Hepatocyte (in vitro differentiated cells): ENCODE results near the gene RNF224. TPM values are rescaled to one million over a fixed set of nuclear protein-coding genes. Genes with fewer than 3 reads are reported as not detected.
"Not testable (repeated sequence)": the region's sequence is repeated elsewhere in the genome, so short reads cannot be mapped to it uniquely, and the experiment has no call there.

ENCODE experiments used
- DNase-seq: peaks from one replicate; pipeline ENCODE4 v3.0.0-alpha.2; 2016; ENCODE audit warnings: low spot score
- H2AFZ ChIP-seq: fragments of 200-600 bp; sonication (generic); 2 replicates; pipeline ENCODE4 v1.6.0; 2016; ENCODE audit warnings: antibody characterized with exemption, mild to moderate bottlenecking
- H3K27ac ChIP-seq: fragments of 200-600 bp; sonication (generic); 2 replicates; pipeline ENCODE4 v1.5.1; 2016; ENCODE audit warnings: mild to moderate bottlenecking
- H3K27me3 ChIP-seq: fragments of 200-600 bp; sonication (generic); 2 replicates; pipeline ENCODE4 v1.6.1; 2016
- H3K36me3 ChIP-seq: fragments of 200-600 bp; sonication (generic); replicated peaks from 2 replicates; pipeline ENCODE4 v1.5.1; 2016; ENCODE audit warnings: low read depth; ENCODE audit not compliant: insufficient read depth
- H3K4me1 ChIP-seq: fragments of 200-600 bp; sonication (generic); 2 replicates; pipeline ENCODE4 v1.5.1; 2016; ENCODE audit warnings: mild to moderate bottlenecking, moderate library complexity; ENCODE audit not compliant: insufficient read depth
- H3K4me2 ChIP-seq: fragments of 200-600 bp; sonication (generic); 2 replicates; pipeline ENCODE4 v1.6.0; 2016
- H3K4me3 ChIP-seq: fragments of 200-600 bp; sonication (generic); 2 replicates; pipeline ENCODE4 v1.5.1; 2016; ENCODE audit warnings: mild to moderate bottlenecking
- H3K79me2 ChIP-seq: fragments of 200-600 bp; sonication (generic); 2 replicates; pipeline ENCODE4 v1.6.0; 2017; ENCODE audit warnings: mild to moderate bottlenecking
- H3K9me2 ChIP-seq: fragments of 200-600 bp; sonication (generic); replicated peaks from 2 replicates; pipeline ENCODE4 v1.6.0; 2017; ENCODE audit warnings: mild to moderate bottlenecking; ENCODE audit not compliant: insufficient read depth
- H3K9me3 ChIP-seq: fragments of 200-600 bp; sonication (generic); 2 replicates; pipeline ENCODE4 v1.5.1; 2016; ENCODE audit warnings: low read depth, mild to moderate bottlenecking
- H4K20me1 ChIP-seq: fragments of 200-600 bp; sonication (generic); 2 replicates; pipeline ENCODE4 v1.6.0; 2016; ENCODE audit warnings: mild to moderate bottlenecking; ENCODE audit not compliant: insufficient read depth, poor library complexity, severe bottlenecking
- CTCF ChIP-seq: fragments of 200-600 bp; sonication (generic); IDR thresholded peaks from 2 replicates; pipeline ENCODE4 v1.5.1; 2016; ENCODE audit warnings: antibody characterized with exemption, mild to moderate bottlenecking; ENCODE audit not compliant: poor library complexity
- EZH2 ChIP-seq: fragments of 200-600 bp; sonication (generic); IDR thresholded peaks from 2 replicates; pipeline ENCODE4 v1.6.1; 2016; ENCODE audit warnings: antibody characterized with exemption, mild to moderate bottlenecking, borderline replicate concordance
- EZH2phosphoT487 ChIP-seq: fragments of 200-600 bp; sonication (generic); IDR thresholded peaks from one replicate; pipeline ENCODE4 v1.6.1; 2018; ENCODE audit warnings: antibody characterized with exemption, mild to moderate bottlenecking, low read depth, moderate library complexity; ENCODE audit not compliant: unreplicated experiment, severe bottlenecking
- WGBS: methylation state at CpG from one replicate; pipeline ENCODE4 v1.1.6; 2016; ENCODE audit warnings: low lambda C conversion rate; ENCODE audit errors: missing lambda C conversion rate; 5-methylcytosine and 5-hydroxymethylcytosine counted together
- polyA plus RNA-seq: library from polyadenylated mRNA; unstranded; fragments of >200 nt; fragmentation: Nextera tagmentation; extraction: Ambion mirVana; gene quantifications from 2 replicates; pipeline ENCODE4 v1.2.1, GENCODE V29; 2016
- total RNA-seq: library from RNA; depleted of rRNA; stranded (reverse); fragments of >200 nt; gene quantifications from 2 replicates; pipeline ENCODE4 v1.2.3, GENCODE V29; 2014

The RNF224 gene
- total and polyA plus RNA-seq, 2 experiments from 2014 or later, result 1.1 to 1.4 TPM

DNA sequence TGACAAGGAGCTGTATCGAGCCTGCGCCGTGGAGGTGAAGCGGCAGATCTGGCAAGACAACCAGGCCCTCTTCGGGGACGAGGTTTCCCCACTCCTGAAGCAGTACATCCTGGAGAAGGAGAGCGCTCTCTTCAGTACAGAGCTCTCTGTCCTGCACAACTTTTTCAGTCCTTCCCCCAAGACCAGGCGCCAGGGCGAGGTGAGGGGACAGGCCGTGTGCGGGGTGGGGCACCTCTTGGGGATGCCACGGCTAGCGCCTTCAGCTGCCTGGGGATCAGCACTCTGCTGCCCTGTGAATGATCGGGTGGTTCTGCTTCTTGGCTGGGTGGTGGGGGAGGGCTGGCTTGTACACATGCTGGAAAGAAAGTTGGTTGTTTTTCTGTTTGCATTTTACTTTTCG, 29.6 kb downstream of the RNF224 start:
- H3K27me3 ChIP-seq, result no peaks in the 10 kb centered on the region
- no peaks in the 10 kb centered on the region for H3K9me3 ChIP-seq
- no peak overlapping the region for H2AFZ ChIP-seq
- DNase-seq, result no peak
- TF ChIP-seq CTCF (no peak), EZH2phosphoT487 (no peak), EZH2 (no peak)
- peak overlapping the region; percentile 98 for H3K4me2 ChIP-seq
- H3K4me1 ChIP-seq, result peaks cover 15% of the 10 kb centered on the region
- no peak overlapping the region for H3K27ac ChIP-seq
- peaks cover 7% of the 10 kb centered on the region for H4K20me1 ChIP-seq
- no peaks in the 10 kb centered on the region for H3K9me2 ChIP-seq
- peaks cover 20% of the 10 kb centered on the region for H3K79me2 ChIP-seq
- no peak overlapping the region for H3K4me3 ChIP-seq
- WGBS, result 95% methylated on average over 15 of the region's 15 CpGs
- no peaks in the 10 kb centered on the region for H3K36me3 ChIP-seq

GRCh38 chr9:137262173-137262908, 35.0 kb downstream of the RNF224 start:
- not testable (repeated sequence) for H3K27ac ChIP-seq, H2AFZ ChIP-seq, H3K4me3 ChIP-seq, DNase-seq, H4K20me1 ChIP-seq, H3K36me3 ChIP-seq, H3K27me3 ChIP-seq, H3K4me1 ChIP-seq, H3K9me3 ChIP-seq, H3K79me2 ChIP-seq, H3K4me2 ChIP-seq, H3K9me2 ChIP-seq
- TF ChIP-seq CTCF, result peak; percentile 43
- 48% methylated on average over 15 of the region's 15 CpGs for WGBS

GRCh38 chr9:137262909-137263285, 35.6 kb downstream of the RNF224 start:
- H3K4me3 ChIP-seq, result no peak overlapping the region
- no peak for TF ChIP-seq EZH2phosphoT487
- TF ChIP-seq CTCF, result no peak
- no peak for TF ChIP-seq EZH2
- H3K27me3 ChIP-seq, result no peaks in the 10 kb centered on the region
- no peak for DNase-seq
- H3K36me3 ChIP-seq, result no peaks in the 10 kb centered on the region
- no peak overlapping the region for H3K4me2 ChIP-seq
- H3K9me3 ChIP-seq, result no peaks in the 10 kb centered on the region
- no peaks in the 10 kb centered on the region for H4K20me1 ChIP-seq
- no peaks in the 10 kb centered on the region for H3K9me2 ChIP-seq
- no peaks in the 10 kb centered on the region for H3K79me2 ChIP-seq
- no peak overlapping the region for H2AFZ ChIP-seq
- H3K4me1 ChIP-seq, result no peaks in the 10 kb centered on the region
- no peak overlapping the region for H3K27ac ChIP-seq
- WGBS, result 93% methylated on average over 20 of the region's 24 CpGs

- Histone ChIP-seq H3K27me3 (no peaks in the 10 kb centered on the region), H4K20me1 (no peaks in the 10 kb centered on the region), H3K79me2 (no peaks in the 10 kb centered on the region), H3K27ac (no peak overlapping the region), H2AFZ (no peak overlapping the region), H3K36me3 (no peaks in the 10 kb centered on the region), H3K4me1 (no peaks in the 10 kb centered on the region), H3K9me3 (no peaks in the 10 kb centered on the region), H3K9me2 (no peaks in the 10 kb centered on the region), H3K4me3 (no peak overlapping the region), H3K4me2 (no peak overlapping the region)
- no peak for DNase-seq
- no peak for TF ChIP-seq EZH2
- TF ChIP-seq EZH2phosphoT487, result no peak
- no peak for TF ChIP-seq CTCF
- WGBS, result 93% methylated on average over 8 of the region's 10 CpGs
These were observed 36.2 kb downstream of the RNF224 start for GRCh38 chr9:137263506-137263905.
